ENCODE results near the gene ST6GALNAC3.

DNA sequence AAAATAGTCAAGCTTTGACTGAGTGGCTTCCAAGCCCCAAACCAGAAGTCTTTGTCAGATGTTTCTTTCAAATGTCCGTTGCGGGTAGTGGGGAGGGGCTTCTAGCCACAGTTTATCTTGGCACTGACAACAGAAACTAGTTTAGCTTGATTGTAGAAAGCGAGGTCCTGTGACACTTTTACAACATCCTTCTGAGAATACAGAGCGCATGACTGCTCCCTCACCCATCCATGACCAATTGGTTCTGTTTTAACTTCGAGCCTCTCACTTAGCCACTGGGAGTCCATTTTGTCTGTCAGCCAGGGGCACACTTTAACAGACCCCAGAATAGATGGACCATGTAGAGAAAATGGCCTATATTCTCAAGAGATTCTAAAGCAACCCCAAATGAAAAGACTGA is 593.5 kb downstream of the ST6GALNAC3 start:
- TF ChIP-seq POLR2A (IDR thresholded peaks at IDR 0.05; ENCODE audit: low read length): no peak
- TF ChIP-seq CHD2 (IDR thresholded peaks at IDR 0.05; ENCODE audit: low read length, partially characterized antibody): no peak
- TF ChIP-seq SMC3 (IDR thresholded peaks at IDR 0.05): no peak

All from A549 (cell line).